Lower leg skin (tissue), 3 donors: Measurements from ENCODE around the gene IL15RA.

Source experiments
- CTCF ChIP-seq, 3 donors: fragments of 450-650 bp; IDR thresholded peaks; one replicate each; pipeline ENCODE4 v1.5.1; 2016; ENCODE audit warnings: antibody characterized with exemption in 3 of 3, mild to moderate bottlenecking in 3 of 3, moderate library complexity in 2 of 3
- POLR2A ChIP-seq, 2 donors: fragments of 450-650 bp; IDR thresholded peaks; one replicate each; pipeline ENCODE4 v1.6.1; 2016 to 2017; ENCODE audit warnings: antibody characterized with exemption in 2 of 2, mild to moderate bottlenecking in 1 of 2, moderate library complexity in 1 of 2

- TF ChIP-seq POLR2A (IDR thresholded peaks at IDR 0.05) (no peak), CTCF (IDR thresholded peaks at IDR 0.05) (no peak)
These were observed 35.0 kb upstream of the IL15RA start for GRCh38 chr10:6012121-6012905.
